Measurements from ENCODE around the gene RBM20. TPM values are rescaled to one million over a fixed set of nuclear protein-coding genes. Genes with fewer than 3 reads are reported as not detected.

The RBM20 gene
- polyA plus RNA-seq, 1 donor = 13.5 TPM

- DNase-seq (ENCODE audit: low read depth) = no peak
Observed at GRCh38 chr10:110811791-110812581, 167.8 kb downstream of the RBM20 start.

GRCh38 chr10:110812583-110812982 lies 168.4 kb downstream of the RBM20 start:
- no peak for DNase-seq (ENCODE audit: low read depth)

- DNase-seq (ENCODE audit: low read depth) = no peak
Observed at GRCh38 chr10:110813743-110814472, 169.8 kb downstream of the RBM20 start.

- DNase-seq (ENCODE audit: low read depth) = no peak
Observed at GRCh38 chr10:110815354-110816004, 171.3 kb downstream of the RBM20 start.

- no peak for DNase-seq (ENCODE audit: low read depth)
Observed at GRCh38 chr10:110817614-110818013, 173.5 kb downstream of the RBM20 start.

- DNase-seq (ENCODE audit: low read depth) = no peak
Observed at GRCh38 chr10:110818311-110819256, 174.4 kb downstream of the RBM20 start.

GRCh38 chr10:110820321-110820814 lies 176.2 kb downstream of the RBM20 start:
- DNase-seq (ENCODE audit: low read depth) = no peak

GRCh38 chr10:110821508-110821907 lies 177.4 kb downstream of the RBM20 start:
- DNase-seq (ENCODE audit: low read depth) = no peak

- DNase-seq (ENCODE audit: low read depth) = no peak
Observed at GRCh38 chr10:110822035-110822711, 178.0 kb downstream of the RBM20 start.

- DNase-seq (ENCODE audit: low read depth) = no peak
Observed at GRCh38 chr10:110822712-110823311, 178.7 kb downstream of the RBM20 start.

- DNase-seq (ENCODE audit: low read depth) = no peak
Observed at GRCh38 chr10:110824152-110824441, 180.0 kb downstream of the RBM20 start.

- no peak for DNase-seq (ENCODE audit: low read depth)
Observed at GRCh38 chr10:110824660-110825059, 180.5 kb downstream of the RBM20 start.

GRCh38 chr10:110825508-110825907 lies 181.4 kb downstream of the RBM20 start:
- no peak for DNase-seq (ENCODE audit: low read depth)

GRCh38 chr10:110827410-110827809 lies 183.3 kb downstream of the RBM20 start:
- no peak for DNase-seq (ENCODE audit: low read depth)

GRCh38 chr10:110827875-110828274 lies 183.7 kb downstream of the RBM20 start:
- DNase-seq (ENCODE audit: low read depth) = no peak

- DNase-seq (ENCODE audit: low read depth) = no peak
Observed at GRCh38 chr10:110828525-110828924, 184.4 kb downstream of the RBM20 start.

GRCh38 chr10:110829721-110830410 lies 185.7 kb downstream of the RBM20 start:
- DNase-seq (ENCODE audit: low read depth) = no peak

- DNase-seq (ENCODE audit: low read depth) = no peak
Observed at GRCh38 chr10:110833234-110833940, 189.3 kb downstream of the RBM20 start.

- no peak for DNase-seq (ENCODE audit: low read depth)
Observed at GRCh38 chr10:110833941-110834628, 189.9 kb downstream of the RBM20 start.
